Measurements from ENCODE around the gene GAB2. TPM values are rescaled to one million over a fixed set of nuclear protein-coding genes. Genes with fewer than 3 reads are reported as not detected.

GAB2 gene
- total and polyA plus RNA-seq, 12 donors: 2.4 to 22.4 (median 16.2) TPM

DNA sequence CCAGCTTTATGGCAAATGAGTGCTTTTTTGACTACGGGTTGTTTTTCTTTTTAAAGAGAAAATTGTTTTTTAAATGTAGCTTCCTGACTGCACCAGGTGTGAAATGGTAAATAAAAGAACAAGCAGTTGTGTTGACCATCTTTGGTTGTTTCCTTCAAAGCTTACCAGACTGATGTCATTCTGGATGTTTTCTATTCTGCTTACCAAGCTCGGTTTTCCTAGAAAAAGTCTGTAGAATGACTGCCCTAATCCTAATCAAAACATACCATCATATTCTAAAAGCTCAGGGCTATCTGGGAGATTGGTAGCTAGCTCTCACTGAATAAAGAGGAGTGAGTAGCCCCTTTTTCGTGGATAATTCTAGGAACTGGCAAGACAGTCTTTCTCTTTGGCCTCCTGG is 77.7 kb downstream of the GAB2 start:
- intact Hi-C loops (cut with DNase I): no loop called here
- H3K9me3 ChIP-seq (replicated peaks in 1 of 3): no peaks in the 10 kb centered on the region
- WGBS, 4 donors: 76 to 92% (median 83%) methylated on average over 3 of the region's 3 CpGs
- DNase-seq: no peak
- H3K4me1 ChIP-seq (replicated peaks in 1 of 2): peaks cover 0 to 27% of the 10 kb centered on the region in 2 donors
- no peaks in the 10 kb centered on the region for H3K36me3 ChIP-seq (replicated peaks in 1 of 2)
- H3K27me3 ChIP-seq: no peaks in the 10 kb centered on the region
- H3K4me3 ChIP-seq: no peak overlapping the region
- TF ChIP-seq CTCF (IDR thresholded peaks at IDR 0.05) (no peak), POLR2A (IDR thresholded peaks at IDR 0.05) (no peak)
- no peak overlapping the region for H3K27ac ChIP-seq

GRCh38 chr11:78339483-78339882 is 78.1 kb downstream of the GAB2 start:
- intact Hi-C loops (cut with DNase I): no loop called here
- no peak for TF ChIP-seq POLR2A (IDR thresholded peaks at IDR 0.05)
- no peak for TF ChIP-seq CTCF (IDR thresholded peaks at IDR 0.05)
- no peak overlapping the region for H3K4me3 ChIP-seq
- WGBS, 4 donors: 84 to 94% (median 93%) methylated on average over 1 of the region's 1 CpG
- no peaks in the 10 kb centered on the region for H3K9me3 ChIP-seq (replicated peaks in 1 of 3)
- no peaks in the 10 kb centered on the region for H3K27me3 ChIP-seq
- H3K27ac ChIP-seq: no peak overlapping the region
- DNase-seq: no peak
- H3K4me1 ChIP-seq (replicated peaks in 1 of 2): peaks cover 0 to 24% of the 10 kb centered on the region in 2 donors
- no peaks in the 10 kb centered on the region for H3K36me3 ChIP-seq (replicated peaks in 1 of 2)

GRCh38 chr11:78338702-78339101 is 78.9 kb downstream of the GAB2 start:
- no peak for DNase-seq
- Histone ChIP-seq H3K9me3 (replicated peaks in 1 of 3) (no peaks in the 10 kb centered on the region), H3K4me1 (replicated peaks in 1 of 2) (peaks cover 0 to 16% of the 10 kb centered on the region in 2 donors), H3K36me3 (replicated peaks in 1 of 2) (no peaks in the 10 kb centered on the region), H3K4me3 (no peak overlapping the region), H3K27me3 (no peaks in the 10 kb centered on the region), H3K27ac (no peak overlapping the region)
- WGBS, 4 donors: 96 to 99% (median 97%) methylated on average over 6 of the region's 6 CpGs
- intact Hi-C loops (cut with DNase I): no loop called here
- TF ChIP-seq POLR2A (IDR thresholded peaks at IDR 0.05) (no peak), CTCF (IDR thresholded peaks at IDR 0.05) (no peak)

DNA sequence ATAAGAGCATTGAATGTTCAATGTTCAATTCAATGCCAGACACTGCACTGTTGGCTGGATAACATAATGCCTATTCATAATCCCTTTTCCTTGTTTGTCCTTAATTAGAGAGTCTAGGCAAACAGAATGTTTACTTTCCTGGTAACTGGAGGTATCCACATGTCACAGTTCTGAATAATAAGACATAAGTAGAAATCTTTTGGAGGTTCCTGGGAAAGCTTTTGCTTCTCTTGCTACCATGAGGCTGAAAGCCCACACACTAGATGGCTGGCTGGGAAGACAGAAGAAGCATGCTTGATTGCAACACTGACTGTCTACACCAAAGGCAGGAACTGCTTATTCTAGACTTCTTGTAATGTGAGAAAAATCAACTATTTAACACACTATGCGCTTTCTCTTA is 79.5 kb downstream of the GAB2 start:
- DNase-seq: no peak
- Histone ChIP-seq H3K9me3 (replicated peaks in 1 of 3) (no peaks in the 10 kb centered on the region), H3K27ac (no peak overlapping the region), H3K4me3 (no peak overlapping the region), H3K36me3 (replicated peaks in 1 of 2) (no peaks in the 10 kb centered on the region), H3K27me3 (no peaks in the 10 kb centered on the region), H3K4me1 (replicated peaks in 1 of 2) (peaks cover 0 to 13% of the 10 kb centered on the region in 2 donors)
- intact Hi-C loops (cut with DNase I): no loop called here
- TF ChIP-seq CTCF (IDR thresholded peaks at IDR 0.05) (no peak), POLR2A (IDR thresholded peaks at IDR 0.05) (no peak)
- 65 to 89% (median 83%) methylated on average over 1 of the region's 1 CpG for WGBS, 4 donors

All from adrenal gland (tissue), 12 donors.